DMS53 (cell line): Measurements from ENCODE around the gene CD209.
"Not testable (repeated sequence)": the region's sequence is repeated elsewhere in the genome, so short reads cannot be mapped to it uniquely, and the experiment has no call there.

Source experiments
- DNase-seq: peaks from one replicate; lab custom pipeline; 2025; lab: John Stamatoyannopoulos, UW

The CD209 gene

GRCh38 chr19:7746903-7747884, at the start of gene CD209:
Gene CD209, minus strand, starts transcription at chr19:7747534. Its CDS starts 23 bp downstream, at chr19:7747511.
- DNase-seq: no peak

DNA sequence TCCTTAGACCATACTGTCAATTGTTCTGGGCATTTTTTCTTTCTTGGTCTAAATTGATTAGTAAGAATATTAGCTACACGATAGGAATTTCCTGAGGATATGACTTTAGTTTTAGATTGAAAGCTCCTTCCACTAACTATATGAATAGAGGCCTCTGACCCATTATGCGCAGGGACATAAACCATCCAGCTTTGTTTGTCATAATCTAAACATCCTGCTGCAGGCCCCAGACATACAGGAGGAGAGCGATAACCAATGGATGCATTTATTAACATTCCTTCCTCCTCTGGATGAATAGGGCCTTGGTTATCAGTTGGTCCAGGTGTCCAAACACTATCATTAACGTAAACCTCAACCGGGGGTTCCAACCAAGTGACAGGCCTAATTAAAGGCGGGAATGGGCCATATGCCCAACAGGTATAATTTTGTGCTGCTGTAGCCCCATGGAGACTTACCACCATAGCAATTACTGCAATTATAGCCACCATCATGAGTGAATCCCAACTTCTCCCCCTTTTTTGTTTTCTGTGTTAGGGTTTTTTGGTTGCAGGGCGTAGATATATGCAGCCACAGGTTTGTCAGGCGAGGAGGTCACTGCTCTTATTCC, 48.3 kb upstream of the CD209 start:
- no peak for DNase-seq

DNA sequence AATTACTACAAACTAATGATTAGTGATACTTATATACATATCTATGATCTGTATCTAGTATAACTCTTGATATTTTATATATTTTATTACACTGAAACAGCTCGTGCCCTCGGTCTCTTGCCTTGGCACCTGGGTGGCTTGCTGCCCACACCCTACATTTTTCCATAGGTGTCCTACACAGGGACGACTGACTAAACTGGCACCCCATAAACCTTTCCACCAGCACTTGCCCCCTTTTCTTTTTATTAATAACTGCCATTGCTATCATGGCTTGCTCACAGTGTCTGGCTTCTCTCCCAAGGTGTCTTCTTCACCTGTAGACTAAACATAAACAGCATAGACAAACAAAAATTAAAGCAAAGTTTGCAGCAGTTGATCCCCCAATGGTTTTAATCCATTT, 46.2 kb upstream of the CD209 start:
- DNase-seq: no peak

GRCh38 chr19:7792701-7793100, 45.4 kb upstream of the CD209 start:
- DNase-seq: not testable (repeated sequence)

DNA sequence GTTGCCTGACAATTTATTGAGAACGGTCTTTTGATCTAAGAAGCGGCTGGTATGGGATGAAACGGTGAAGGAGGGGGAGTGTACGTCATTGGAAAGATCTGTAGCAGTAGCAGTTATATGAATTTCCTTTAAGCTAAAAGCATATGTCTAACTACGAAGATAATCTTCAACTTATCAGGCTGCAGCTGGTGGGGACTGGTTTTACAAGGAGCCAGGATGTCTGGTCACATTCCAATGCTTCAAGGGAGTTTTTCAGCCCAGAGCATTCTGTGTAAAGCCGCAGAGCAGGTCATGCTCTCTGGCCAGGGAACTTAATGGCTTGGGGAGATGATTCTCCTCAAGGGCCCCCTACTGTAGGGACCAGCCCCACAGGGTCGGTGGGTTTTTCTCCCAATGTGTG, 44.9 kb upstream of the CD209 start:
- no peak for DNase-seq

- no peak for DNase-seq
Observed at GRCh38 chr19:7790416-7790815, 43.1 kb upstream of the CD209 start.

- DNase-seq: no peak
Observed at GRCh38 chr19:7789447-7789846, 42.1 kb upstream of the CD209 start.

DNA sequence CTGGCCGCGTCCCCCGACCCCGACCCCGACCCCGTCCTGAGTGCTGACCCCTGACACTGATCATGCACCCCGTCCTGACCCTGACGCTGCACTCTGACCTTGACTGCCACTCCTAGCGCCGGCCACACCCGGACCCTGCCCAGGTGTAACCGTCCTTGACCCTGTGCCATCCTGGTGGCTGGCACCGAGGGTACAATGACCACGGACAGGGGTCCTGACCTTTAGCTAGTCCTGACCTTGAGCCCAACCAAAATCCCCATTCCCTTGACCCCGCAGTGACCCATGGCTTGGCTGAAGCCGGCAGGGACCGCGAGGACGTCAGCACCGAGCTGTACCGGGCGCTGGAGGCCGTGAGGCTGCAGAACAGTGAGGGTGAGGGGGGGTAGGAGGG, 41.6 kb upstream of the CD209 start:
- DNase-seq: no peak

- no peak for DNase-seq
Observed at GRCh38 chr19:7788178-7788932, 41.0 kb upstream of the CD209 start.

DNA sequence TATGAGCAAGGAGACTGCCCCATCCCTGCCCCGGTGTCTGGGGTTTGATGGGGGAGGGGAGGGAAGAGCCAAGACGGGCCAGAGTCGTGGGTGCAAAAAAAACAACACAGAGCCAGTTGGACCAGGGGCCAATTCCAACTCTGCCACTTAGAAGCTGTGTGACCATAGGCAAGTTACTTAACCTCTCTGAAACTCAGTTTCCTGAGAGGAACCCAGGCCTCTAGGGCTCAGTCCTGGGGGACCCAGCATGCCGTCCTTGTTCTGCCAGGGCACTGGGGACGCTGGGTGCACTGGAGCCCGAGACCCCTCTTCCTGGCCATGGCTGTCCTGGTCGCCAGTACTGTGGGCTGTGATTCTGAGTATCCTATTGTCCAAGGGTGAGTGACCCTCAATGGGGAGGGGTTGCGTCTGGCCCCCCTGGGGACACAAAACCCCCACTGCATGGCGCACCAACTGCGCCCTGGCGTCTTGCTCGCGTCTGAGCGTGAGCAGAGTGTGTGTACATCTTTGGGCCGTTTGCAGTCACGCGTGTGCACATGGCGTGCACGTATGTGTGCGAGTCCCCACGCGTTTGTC, 40.4 kb upstream of the CD209 start:
- no peak for DNase-seq

DNA sequence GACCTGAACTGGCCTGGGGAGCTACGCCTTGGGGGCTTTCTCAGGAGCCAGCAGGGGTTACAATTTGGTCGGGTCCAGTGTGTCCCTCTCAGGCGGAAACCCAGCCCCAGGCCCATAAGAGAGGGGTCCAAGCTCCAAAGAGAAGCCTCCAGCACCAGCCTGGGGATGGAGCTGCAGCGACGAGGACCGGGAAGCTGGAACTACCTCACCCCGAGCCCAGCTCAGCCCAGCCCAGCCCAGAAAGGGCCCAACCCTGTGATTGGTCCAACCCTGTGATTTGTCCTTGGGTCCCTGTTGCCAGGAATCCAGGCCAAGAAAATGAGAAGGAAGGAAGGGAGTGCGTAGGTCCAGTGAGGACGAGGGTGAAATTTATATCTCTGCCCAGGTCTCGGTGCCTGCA, 39.8 kb upstream of the CD209 start:
- no peak for DNase-seq

DNA sequence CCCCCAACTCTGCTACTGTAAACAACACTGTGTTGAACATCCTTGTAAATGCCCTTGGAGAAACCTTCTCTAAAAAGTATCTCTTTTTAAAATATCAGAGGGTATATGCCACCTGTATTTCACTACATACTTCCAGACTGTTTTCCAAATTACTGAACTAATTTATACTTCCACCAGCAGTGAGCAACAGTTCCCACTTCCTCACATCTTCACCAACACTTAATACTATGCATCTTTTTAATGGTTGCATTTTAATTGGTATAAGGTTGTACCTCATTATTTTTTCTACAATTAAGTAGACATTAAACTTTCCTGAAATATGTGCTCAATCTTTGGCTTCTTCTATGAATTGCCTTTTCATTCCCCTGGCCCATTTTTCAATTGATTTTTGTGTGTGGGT, 37.5 kb upstream of the CD209 start:
- DNase-seq: no peak

DNA sequence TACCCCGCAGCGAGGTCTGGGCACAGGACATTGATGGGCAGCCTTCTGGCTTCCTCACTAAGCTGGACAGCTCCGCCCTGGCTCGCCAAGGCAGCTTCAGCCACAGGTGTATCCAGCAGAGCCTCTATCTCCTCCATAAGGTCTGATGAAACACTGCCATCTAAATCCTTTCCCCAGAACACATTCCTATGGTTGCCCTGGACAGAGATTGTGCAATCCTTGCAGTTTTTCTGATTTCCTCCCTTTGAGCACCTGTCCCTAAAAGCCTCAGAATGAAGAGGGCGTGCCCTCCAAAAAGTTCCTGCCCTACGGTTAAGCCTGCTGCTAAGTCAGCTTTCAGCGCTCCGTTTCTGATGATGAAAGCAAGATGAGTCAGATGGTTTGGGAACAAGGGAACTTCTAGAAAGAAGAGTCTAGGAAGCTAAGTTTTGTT, 36.7 kb upstream of the CD209 start:
- no peak for DNase-seq

DNA sequence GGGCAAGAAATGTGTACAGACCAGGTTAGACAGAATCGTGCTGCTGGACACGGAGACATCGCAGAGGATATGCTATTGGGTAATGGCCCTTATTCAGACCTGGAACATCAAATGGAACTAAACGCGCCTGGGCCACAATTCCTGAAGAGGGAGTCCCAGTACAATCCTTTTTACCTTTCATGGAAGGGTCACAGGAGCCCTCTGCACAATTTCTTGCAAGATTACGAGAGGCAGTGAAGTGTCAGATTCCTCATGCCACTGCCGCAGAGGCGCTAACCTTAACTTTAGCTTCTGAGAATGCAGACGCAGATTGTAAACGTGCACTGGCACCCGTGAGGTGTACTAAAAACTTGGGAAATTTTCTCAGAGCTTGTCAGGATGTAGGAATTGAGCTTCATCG, 33.8 kb upstream of the CD209 start:
- no peak for DNase-seq

DNA sequence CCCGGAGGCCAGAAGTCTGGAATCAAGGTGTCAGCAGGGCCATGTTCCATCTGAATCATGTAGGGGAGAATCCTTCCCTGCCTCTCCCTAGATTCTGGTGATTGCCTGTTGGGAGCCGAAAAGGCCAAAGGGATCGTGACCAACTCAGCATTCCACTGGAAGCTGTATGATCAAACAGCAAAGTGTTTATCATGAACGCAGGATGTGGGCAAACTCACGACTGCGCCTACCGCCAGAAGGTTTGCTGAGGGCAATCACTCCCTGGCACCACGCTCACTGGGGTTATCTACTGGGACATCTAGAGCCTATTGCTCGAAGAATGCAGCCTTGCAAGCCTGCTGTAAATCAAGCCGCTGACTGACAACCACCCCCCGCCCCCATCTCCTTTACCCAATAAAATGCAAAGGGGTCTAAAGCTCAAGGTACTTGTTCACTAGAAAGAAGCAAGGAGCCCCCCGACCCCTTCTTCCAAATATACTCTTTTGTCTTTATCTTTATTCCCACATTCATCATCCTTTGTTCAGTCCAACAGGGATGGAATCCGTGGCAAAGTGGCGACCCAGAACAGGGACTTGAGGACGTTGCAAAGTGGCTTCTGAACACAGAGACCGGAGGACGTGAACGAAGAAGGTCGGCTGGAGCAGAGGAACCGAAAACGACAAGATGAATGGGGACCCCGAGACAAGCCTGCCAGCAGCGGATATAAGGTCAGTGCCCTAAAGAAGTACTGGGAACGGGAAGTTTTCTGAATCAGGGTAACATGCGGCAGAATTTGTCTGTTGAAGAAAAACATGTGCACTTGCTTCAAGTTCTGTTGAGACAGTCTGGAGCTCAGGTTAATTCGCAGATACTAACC, 32.5 kb upstream of the CD209 start:
- no peak for DNase-seq

- DNase-seq: no peak
Observed at GRCh38 chr19:7778081-7778480, 30.7 kb upstream of the CD209 start.

- DNase-seq: no peak
Observed at GRCh38 chr19:7775761-7776160, 28.4 kb upstream of the CD209 start.

DNA sequence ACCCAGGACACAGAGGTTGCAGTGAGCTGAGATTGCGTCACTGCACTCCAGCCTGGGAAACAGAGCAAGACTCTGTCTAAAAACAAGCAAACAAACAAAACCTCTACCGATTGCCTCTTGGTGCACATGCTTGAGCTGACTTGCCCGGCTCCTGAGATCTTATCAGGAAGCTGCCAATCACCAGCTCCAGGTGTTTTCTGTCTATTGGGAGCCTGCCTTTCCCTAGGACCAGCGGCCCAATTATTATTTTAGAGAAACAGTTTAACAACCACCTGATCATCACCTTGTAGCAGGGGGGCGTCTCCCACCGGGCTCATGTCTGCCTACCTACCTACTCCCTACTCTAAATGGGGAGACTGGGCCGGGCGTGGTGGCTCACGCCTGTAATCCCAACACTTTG, 26.5 kb upstream of the CD209 start:
- no peak for DNase-seq

GRCh38 chr19:7772752-7773291, 25.5 kb upstream of the CD209 start:
- DNase-seq: peak; percentile 9

GRCh38 chr19:7771072-7771471, 23.7 kb upstream of the CD209 start:
- no peak for DNase-seq

DNA sequence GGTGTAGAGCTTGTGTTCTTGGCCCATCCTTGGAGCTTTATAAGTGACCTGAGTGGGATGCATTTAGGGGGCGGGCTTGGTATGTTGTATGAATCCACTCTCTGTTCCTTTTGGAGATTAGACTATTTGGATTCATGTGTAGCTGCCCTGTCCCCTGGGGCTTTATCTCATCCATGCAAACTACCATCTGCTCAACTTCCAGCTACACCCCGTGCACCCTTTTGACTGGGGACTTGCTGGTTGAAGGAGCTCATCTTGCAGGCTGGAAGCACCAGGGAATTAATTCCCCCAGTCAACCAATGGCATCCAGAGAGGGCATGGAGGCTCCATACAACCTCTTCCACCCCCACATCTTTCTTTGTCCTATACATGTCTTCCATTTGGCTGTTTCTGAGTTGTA, 21.8 kb upstream of the CD209 start:
- no peak for DNase-seq
